Left kidney (tissue), 8 donors: ENCODE data around the gene ATP5PB. TPM values are rescaled to one million over a fixed set of nuclear protein-coding genes. Genes with fewer than 3 reads are reported as not detected.
A peak's percentile ranks its signal among the peaks of the same experiment; 100 is the strongest.

Experiments
- DNase-seq: peaks from one replicate; pipeline ENCODE4 v3.0.0-alpha.2; 2013
- long read RNA-seq, 8 donors: transcript quantifications; one replicate each; lab custom pipeline, GENCODE V29; 2026
- polyA plus RNA-seq: library from polyadenylated mRNA; unstranded; fragments of 120-200 nt; gene quantifications from one replicate; pipeline ENCODE4 v1.2.1, GENCODE V29; 2013; ENCODE audit not compliant: insufficient read length

The ATP5PB gene
- 379 TPM for polyA plus RNA-seq
- long read RNA-seq, donor 1, transcript ATP5PB-202 (7 exons, 3,156 nt), result major isoform, 125 of 181 reads
- long read RNA-seq, donor 1, partial matches to known transcripts, result 51 of 181 reads
- long read RNA-seq, donor 1, other reads (novel, unspliced or antisense), result 0 of 181 reads
- long read RNA-seq, donor 2, transcript ATP5PB-202 (7 exons, 3,156 nt), result major isoform, 108 of 141 reads
- long read RNA-seq, donor 2, partial matches to known transcripts, result 32 of 141 reads
- long read RNA-seq, donor 2, other reads (novel, unspliced or antisense), result 0 of 141 reads
- long read RNA-seq, donor 3, transcript ATP5PB-202 (7 exons, 3,156 nt), result major isoform, 103 of 129 reads
- long read RNA-seq, donor 3, partial matches to known transcripts, result 25 of 129 reads
- long read RNA-seq, donor 3, other reads (novel, unspliced or antisense), result 0 of 129 reads
- long read RNA-seq, donor 4, transcript ATP5PB-202 (7 exons, 3,156 nt), result major isoform, 10 of 21 reads
- long read RNA-seq, donor 4, partial matches to known transcripts, result 11 of 21 reads
- long read RNA-seq, donor 4, other reads (novel, unspliced or antisense), result 0 of 21 reads
- long read RNA-seq, donor 5, transcript ATP5PB-201 (6 exons, 1,040 nt), result minor isoform, 5 of 329 reads
- long read RNA-seq, donor 5, transcript ATP5PB-202 (7 exons, 3,156 nt), result major isoform, 273 of 329 reads
- long read RNA-seq, donor 5, partial matches to known transcripts, result 39 of 329 reads
- long read RNA-seq, donor 5, other reads (novel, unspliced or antisense), result 12 of 329 reads
- long read RNA-seq, donor 6, transcript ATP5PB-202 (7 exons, 3,156 nt), result major isoform, 115 of 140 reads
- long read RNA-seq, donor 6, partial matches to known transcripts, result 24 of 140 reads
- long read RNA-seq, donor 6, other reads (novel, unspliced or antisense), result 0 of 140 reads
- long read RNA-seq, donor 7, transcript ATP5PB-202 (7 exons, 3,156 nt), result major isoform, 177 of 291 reads
- long read RNA-seq, donor 7, transcript ATP5PB-201 (6 exons, 1,040 nt), result minor isoform, 8 of 291 reads
- long read RNA-seq, donor 7, partial matches to known transcripts, result 91 of 291 reads
- long read RNA-seq, donor 7, other reads (novel, unspliced or antisense), result 15 of 291 reads
- long read RNA-seq, donor 8, transcript ATP5PB-202 (7 exons, 3,156 nt), result major isoform, 66 of 84 reads
- long read RNA-seq, donor 8, partial matches to known transcripts, result 10 of 84 reads
- long read RNA-seq, donor 8, other reads (novel, unspliced or antisense), result 7 of 84 reads

DNA sequence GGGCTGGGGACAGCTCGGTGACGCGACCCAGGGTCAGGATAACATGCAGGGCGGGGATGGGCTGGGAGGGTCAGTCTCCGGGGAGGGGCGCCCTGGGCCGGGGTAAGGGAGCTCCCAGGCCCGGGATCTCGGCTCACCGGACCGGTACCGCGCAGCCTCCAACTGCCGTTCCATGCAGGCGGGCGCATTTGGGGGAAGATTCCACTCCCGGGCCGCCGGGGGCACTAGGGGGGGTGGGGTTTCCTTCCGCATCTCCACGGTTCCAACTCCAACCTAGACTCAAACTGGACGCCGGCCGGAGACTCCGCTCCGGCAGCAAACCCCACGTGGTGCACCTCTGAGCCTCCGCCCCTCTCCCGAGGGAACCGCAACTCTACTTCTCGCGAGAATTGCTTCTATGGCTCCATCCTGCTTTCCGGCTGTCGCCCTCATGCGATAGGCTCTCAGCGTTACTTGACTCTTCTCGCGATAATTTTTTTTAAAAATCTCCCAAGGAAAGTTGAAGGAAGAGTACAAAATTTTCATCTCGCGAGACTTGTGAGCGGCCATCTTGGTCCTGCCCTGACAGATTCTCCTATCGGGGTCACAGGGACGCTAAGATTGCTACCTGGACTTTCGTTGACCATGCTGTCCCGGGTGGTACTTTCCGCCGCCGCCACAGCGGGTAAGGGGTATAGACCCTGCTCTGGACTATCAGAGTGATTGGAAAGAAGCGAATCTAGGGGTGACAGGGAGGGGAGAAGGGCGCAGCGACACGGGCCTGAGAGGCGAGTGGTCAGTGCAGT lies at the start of gene ATP5PB, which contains the start of gene WDR77:
Gene ATP5PB (plus strand): TSS at position 547 of the 785 bp plus-strand sequence. CDS start 78 bp downstream, at position 625.
Gene WDR77 (minus strand): TSS at position 339 of the 785 bp plus-strand sequence. CDS start 87 bp downstream, at position 252.
- DNase-seq, result peak; percentile 99

DNA sequence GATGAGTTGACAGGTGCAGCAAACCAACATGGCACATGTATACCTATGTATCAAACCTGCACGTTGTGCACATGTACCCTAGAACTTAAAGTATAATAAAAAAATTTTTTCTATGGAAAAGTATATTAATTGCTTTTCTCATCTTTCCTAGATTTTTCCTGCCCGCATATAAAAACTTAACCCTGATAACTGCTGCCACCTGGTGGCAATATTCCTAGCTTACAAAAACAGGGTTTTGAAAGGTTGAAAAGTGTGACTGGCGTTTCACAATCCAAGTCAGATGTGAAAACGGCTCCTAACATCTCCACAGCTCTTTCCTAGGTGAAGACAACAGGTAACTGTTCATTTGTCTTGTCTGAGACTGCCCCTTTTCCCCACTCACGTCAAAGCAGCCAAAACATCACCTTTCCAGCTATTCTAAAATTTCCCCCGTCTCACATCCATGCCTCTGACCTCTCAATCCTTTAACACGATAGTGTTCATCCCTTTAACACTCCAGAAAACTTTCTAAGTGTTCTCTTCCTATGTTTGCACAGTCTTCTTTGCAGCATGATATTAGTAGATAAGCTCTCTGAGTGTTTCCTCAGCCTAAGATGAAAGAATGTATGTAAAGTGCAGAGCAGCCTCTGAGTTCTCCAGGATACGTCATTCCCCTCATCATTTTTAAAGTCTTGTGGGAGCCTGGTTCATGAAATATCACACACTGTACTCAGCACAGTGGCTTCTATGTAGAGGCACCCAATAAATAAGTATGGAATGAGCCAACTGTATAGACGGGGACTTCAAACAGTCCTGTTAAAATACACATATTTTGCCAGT lies 49.3 kb upstream of the ATP5PB start:
- DNase-seq, result peak; percentile 27

- DNase-seq, result no peak
Observed at GRCh38 chr1:111402083-111402482, 47.2 kb upstream of the ATP5PB start.

GRCh38 chr1:111404588-111404987 lies 44.7 kb upstream of the ATP5PB start:
- DNase-seq, result no peak

- no peak for DNase-seq
Observed at GRCh38 chr1:111406321-111406768, 42.9 kb upstream of the ATP5PB start.

GRCh38 chr1:111407301-111407700 lies 42.0 kb upstream of the ATP5PB start:
- DNase-seq, result no peak

GRCh38 chr1:111412839-111413238 lies 36.4 kb upstream of the ATP5PB start:
- DNase-seq, result no peak

DNA sequence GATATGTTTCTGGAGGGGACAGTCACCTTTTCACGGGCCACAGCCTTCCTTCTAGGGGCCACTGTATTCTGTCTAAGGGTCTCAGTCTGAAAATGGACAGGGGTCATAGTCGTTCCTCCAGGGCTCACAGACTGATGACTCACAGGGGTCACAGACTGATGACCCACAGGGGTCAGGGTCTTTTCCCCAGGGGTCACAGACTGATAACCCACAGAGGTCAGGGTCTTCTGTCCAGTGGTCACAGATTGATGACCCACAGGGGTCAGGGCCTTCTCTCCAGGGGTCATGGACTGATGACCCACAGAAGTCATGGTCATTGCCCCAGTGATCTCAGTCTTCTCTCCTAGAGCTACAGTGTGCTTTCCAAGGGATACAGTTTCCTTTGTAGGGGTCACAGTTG lies 34.5 kb upstream of the ATP5PB start:
- no peak for DNase-seq

GRCh38 chr1:111415461-111415860 lies 33.8 kb upstream of the ATP5PB start:
- no peak for DNase-seq

GRCh38 chr1:111417755-111418154 lies 31.5 kb upstream of the ATP5PB start:
- DNase-seq, result no peak

DNA sequence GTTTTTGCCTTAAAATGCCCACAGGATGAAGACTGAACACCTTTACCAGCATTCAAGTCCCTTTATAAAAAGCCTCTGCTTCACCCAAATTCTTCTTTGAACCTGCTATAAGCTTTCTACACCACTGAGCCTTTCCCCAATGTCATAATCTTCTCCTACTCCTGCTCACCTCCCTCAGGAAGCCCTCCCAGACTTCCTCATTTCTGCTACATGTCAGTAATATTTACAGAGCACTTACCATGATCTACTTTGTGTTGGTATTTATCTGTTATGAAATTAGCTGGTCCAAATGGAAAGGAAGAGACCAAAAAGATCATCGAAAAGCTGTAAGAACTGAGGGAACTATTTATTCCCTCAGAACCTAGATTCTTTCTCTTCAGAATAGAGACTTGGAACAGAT lies 30.2 kb upstream of the ATP5PB start:
- DNase-seq, result no peak

- DNase-seq, result no peak
Observed at GRCh38 chr1:111420377-111420776, 28.9 kb upstream of the ATP5PB start.

- DNase-seq, result peak; percentile 7
Observed at GRCh38 chr1:111422546-111423391, 26.5 kb upstream of the ATP5PB start.

DNA sequence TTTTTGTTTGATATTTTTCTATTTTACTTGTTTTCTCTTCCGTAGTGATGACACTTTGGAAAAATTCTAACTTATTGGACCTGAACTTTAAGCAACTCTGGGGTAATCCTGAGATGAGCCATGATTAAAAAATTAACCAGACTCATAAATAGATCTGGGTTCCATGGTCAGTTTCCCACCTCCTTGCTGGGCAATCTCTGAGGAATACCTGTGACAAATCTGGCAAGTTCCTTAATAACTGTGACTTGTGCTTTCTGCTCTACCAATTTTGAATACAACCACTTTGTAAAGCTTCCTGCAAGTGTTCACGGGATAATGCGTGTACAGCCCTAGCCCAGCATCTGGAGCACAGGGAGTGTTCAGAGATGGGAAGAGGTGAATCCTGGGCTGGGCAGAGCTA lies 25.0 kb upstream of the ATP5PB start:
- no peak for DNase-seq

GRCh38 chr1:111436726-111437125 lies 12.5 kb upstream of the ATP5PB start:
- no peak for DNase-seq

- DNase-seq, result no peak
Observed at GRCh38 chr1:111439461-111440351, 9.6 kb upstream of the ATP5PB start.

DNA sequence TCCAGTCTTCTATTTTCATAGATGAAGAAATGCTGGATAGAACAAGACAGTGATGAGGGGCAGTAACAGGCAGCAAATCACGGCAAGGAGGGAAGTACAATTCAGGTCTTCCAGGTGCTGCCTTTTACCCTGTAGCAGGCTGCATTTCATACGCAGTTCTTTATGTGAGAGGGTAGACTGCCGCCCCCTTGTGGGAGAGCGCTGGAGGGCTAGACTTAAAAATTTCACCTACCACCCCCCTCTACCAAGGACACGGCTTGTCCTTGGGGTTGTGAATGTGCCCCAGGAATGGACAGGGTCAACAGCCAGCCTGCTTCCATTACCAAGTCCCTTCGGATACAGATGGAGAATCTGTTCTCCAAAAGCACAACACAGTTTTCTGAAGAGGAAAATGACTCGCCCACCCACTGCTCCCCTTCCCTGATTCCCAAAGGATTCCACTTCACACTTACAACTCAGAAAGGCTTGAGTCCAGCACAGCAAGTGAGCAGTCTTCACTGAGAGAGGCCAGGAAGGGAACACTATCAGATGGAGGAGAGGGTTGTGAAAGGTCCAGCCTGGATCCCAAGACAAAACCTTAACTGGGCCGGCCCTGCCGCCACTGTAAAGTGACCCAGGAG lies 7.6 kb upstream of the ATP5PB start:
- no peak for DNase-seq

DNA sequence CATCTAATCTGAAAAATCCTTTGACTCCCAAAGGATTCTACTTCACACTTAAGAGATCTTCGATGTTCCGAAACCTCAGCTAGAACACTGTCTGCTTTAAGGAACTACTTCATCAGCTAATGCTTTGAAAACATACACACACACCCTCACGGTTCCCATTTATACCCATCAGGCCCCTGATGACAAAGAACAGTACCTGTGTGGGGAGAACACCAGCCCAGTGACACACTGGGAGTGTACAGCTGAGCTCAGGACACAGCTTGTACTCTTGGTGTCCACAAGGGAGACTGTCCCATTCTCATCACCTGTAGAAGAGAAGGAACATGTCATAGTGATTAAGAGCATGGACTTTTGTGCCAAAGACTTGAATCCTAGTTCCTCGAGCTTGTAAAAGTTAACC lies 6.8 kb upstream of the ATP5PB start:
- DNase-seq, result no peak
